Neural crest cell (in vitro differentiated cells): Measurements from ENCODE around the gene INAFM2. TPM values are rescaled to one million over a fixed set of nuclear protein-coding genes. Genes with fewer than 3 reads are reported as not detected.

Source experiments
- DNase-seq: peaks from one replicate; pipeline ENCODE4 v3.0.0; 2021; ENCODE audit warnings: low read depth, mixed read lengths, low spot score
- H3K27ac Mint-ChIP-seq: one replicate; pipeline ENCODE4 v1.8.0; 2021; ENCODE audit warnings: mild to moderate bottlenecking, mixed read lengths; ENCODE audit not compliant: unreplicated experiment
- H3K27me3 Mint-ChIP-seq: 2 replicates; pipeline ENCODE4 v1.8.0; 2021; ENCODE audit warnings: low read depth, mild to moderate bottlenecking, mixed read lengths
- H3K36me3 Mint-ChIP-seq: 2 replicates; pipeline ENCODE4 v1.8.0; 2021; ENCODE audit warnings: low read depth, mild to moderate bottlenecking, mixed read lengths
- H3K4me1 Mint-ChIP-seq: 2 replicates; pipeline ENCODE4 v1.8.0; 2021; ENCODE audit warnings: mixed read lengths
- H3K4me3 Mint-ChIP-seq: one replicate; pipeline ENCODE4 v1.8.0; 2021; ENCODE audit warnings: mild to moderate bottlenecking, mixed read lengths
- H3K9me3 Mint-ChIP-seq: 2 replicates; pipeline ENCODE4 v1.8.0; 2021; ENCODE audit warnings: mixed read lengths
- total RNA-seq: library from RNA; stranded (reverse); gene quantifications from 2 replicates; pipeline ENCODE4 v1.2.1, GENCODE V29; 2021
- TF ChIP-seq, protein P1 (sequence below): fragments of 200-600 bp; sonication (generic); conservative IDR thresholded peaks from 2 replicates; pipeline ENCODE4 v1.5.0; 2021; ENCODE audit warnings: antibody characterized with exemption, mild to moderate bottlenecking

INAFM2 gene
- total RNA-seq, 1 donor from 2014 or later = 27.5 TPM

DNA sequence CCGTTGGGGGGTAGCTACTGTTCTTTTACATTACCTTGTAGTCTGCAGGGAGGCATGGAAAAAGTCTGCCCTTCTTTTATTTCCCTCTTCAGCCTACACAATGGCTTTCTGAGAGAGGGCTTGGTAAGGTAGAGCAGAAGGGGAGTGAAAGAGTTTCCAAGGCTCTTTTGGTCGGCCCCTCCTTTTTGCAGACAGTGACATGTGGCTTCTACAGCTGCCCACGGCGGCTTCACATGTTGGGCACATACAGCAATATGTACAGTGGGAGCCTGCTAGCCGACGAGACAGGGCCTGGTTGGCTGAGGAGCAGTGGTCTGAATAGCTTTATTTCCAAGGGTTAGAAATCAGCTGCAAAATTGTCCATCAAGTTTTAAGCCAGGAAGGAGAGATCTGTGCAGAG lies 4.0 kb downstream of the INAFM2 start:
- H3K27me3 Mint-ChIP-seq = peaks cover 10% of the 10 kb centered on the region

DNA sequence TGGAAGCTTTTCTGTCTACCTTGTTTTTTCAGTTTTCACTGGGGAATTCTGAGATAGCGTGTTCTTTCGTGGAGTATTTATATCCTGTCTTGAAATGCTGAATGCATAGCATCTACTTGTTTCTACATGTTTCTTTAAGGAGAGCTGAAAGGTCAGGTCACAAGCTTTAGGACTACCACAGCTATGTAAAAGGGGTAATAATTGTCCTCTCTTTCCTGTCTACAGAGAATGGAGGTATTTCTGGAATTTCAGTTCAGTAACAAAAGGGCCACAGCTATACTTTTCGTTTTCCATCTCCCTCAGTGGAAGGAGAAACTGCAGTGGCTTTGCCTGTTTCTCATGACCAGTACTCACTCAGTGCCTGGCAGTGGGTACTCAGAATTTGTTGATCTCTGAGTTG lies 4.7 kb downstream of the INAFM2 start:
- no peak for DNase-seq
- Mint-ChIP-seq H3K4me1 (peaks cover 59% of the 10 kb centered on the region), H3K27me3 (peaks cover 5% of the 10 kb centered on the region), H3K9me3 (no peaks in the 10 kb centered on the region), H3K4me3 (peak overlapping the region; percentile 88), H3K27ac (no peak overlapping the region), H3K36me3 (no peaks in the 10 kb centered on the region)
- TF ChIP-seq, protein P1, sequence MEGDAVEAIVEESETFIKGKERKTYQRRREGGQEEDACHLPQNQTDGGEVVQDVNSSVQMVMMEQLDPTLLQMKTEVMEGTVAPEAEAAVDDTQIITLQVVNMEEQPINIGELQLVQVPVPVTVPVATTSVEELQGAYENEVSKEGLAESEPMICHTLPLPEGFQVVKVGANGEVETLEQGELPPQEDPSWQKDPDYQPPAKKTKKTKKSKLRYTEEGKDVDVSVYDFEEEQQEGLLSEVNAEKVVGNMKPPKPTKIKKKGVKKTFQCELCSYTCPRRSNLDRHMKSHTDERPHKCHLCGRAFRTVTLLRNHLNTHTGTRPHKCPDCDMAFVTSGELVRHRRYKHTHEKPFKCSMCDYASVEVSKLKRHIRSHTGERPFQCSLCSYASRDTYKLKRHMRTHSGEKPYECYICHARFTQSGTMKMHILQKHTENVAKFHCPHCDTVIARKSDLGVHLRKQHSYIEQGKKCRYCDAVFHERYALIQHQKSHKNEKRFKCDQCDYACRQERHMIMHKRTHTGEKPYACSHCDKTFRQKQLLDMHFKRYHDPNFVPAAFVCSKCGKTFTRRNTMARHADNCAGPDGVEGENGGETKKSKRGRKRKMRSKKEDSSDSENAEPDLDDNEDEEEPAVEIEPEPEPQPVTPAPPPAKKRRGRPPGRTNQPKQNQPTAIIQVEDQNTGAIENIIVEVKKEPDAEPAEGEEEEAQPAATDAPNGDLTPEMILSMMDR = no peak

More for the DNA sequence above, 4.0 kb downstream of the INAFM2 start:
- Mint-ChIP-seq H3K36me3 (no peaks in the 10 kb centered on the region), H3K9me3 (no peaks in the 10 kb centered on the region), H3K4me3 (peak overlapping the region; percentile 88), H3K4me1 (peaks cover 61% of the 10 kb centered on the region), H3K27ac (no peak overlapping the region)
- TF ChIP-seq, protein P1 = no peak
- no peak for DNase-seq

DNA sequence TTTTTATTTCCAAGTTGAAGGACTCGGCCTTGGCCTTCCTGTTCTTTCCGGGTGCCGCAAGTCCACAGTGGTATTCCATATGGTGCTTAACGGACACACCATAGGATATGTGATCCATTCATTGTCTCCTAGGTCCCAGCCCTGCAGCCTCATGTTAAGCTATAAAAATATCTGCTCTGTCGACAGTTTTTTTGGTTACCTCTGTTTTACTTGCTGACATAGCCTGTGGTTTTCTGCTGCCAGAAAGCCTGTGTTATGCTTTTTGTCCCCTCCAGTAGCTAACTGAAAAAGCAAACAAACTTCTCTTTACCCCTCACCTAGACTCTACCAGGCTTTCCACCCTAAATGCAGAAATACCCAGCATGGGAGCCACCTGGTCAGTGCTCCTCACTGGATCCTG lies 5.3 kb downstream of the INAFM2 start:
- Mint-ChIP-seq H3K27me3 (peaks cover 3% of the 10 kb centered on the region), H3K36me3 (no peaks in the 10 kb centered on the region), H3K4me1 (peaks cover 58% of the 10 kb centered on the region), H3K4me3 (peak overlapping the region; percentile 17), H3K27ac (no peak overlapping the region), H3K9me3 (no peaks in the 10 kb centered on the region)
- no peak for DNase-seq
- TF ChIP-seq, protein P1 = no peak

DNA sequence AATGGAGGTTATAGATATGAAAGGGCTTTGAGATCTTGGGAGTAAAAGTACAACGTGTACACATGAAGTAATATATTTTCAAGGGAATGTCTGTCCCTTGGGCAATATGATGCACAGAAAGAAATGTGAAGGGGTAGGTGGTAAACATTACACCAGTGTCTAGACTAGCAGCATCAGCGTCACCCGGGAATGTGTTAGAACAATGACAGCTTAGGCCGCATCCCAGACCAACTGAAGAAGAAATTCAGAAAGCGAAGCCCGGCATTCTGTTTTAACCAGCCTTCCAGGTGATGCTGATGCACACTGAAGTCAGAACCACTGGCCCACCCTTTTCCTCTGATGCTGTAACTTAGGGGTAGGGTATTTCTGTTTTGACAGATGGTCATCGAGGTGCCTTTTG lies 6.3 kb downstream of the INAFM2 start:
- Mint-ChIP-seq H3K9me3 (no peaks in the 10 kb centered on the region), H3K4me1 (peaks cover 61% of the 10 kb centered on the region), H3K4me3 (no peak overlapping the region), H3K27ac (no peak overlapping the region), H3K36me3 (no peaks in the 10 kb centered on the region), H3K27me3 (peaks cover 3% of the 10 kb centered on the region)
- no peak for DNase-seq
- TF ChIP-seq, protein P1 = no peak

DNA sequence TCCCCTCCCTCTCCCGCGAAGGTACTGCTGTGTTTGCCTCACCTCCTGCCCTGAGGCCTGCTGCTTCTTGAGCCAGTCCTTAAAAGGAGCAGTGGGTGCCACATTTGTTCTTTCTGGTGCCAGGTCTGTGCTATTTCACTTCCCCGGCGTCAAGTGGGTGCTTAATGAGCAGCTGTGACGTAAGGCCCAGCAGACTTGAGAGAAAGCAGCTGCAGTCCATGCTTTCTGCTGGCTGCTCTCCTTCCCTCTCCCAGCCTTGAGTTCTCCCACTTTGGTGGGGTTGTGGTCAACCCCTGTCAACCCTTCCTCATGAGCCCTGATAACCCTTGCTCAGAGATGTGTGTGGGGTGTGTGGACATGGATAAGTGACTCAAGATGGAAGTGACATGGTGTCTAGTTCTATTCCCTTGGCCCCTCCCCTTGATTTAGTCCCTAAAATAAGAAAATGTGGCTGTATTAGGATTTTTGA lies 6.9 kb downstream of the INAFM2 start:
- Mint-ChIP-seq H3K4me3 (no peak overlapping the region), H3K27ac (peak overlapping the region; percentile 48), H3K9me3 (no peaks in the 10 kb centered on the region), H3K36me3 (no peaks in the 10 kb centered on the region), H3K27me3 (no peaks in the 10 kb centered on the region), H3K4me1 (peaks cover 55% of the 10 kb centered on the region)
- no peak for DNase-seq
- TF ChIP-seq, protein P1 = no peak

DNA sequence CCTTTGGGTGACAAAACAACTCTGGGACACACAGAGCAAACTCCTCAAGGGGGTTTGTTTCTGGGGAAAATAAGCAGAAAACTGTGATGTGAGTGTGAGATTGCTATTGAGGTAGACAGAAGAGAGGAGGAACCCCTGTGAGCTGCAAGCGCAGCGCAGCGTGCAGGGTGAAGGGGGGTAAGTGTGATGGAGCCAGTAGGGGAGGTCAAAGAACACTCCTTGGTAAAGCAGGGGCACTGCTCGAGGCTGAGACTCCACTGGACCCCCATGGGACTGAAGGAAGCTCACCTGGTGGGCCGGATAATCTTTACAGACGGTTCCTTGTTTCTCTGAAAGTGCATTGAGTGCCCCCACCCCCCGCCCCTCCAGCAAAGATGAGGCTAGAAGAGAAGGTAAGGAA lies 7.5 kb downstream of the INAFM2 start:
- H3K27me3 Mint-ChIP-seq = no peaks in the 10 kb centered on the region
- no peaks in the 10 kb centered on the region for H3K36me3 Mint-ChIP-seq
- no peaks in the 10 kb centered on the region for H3K9me3 Mint-ChIP-seq
- peaks cover 52% of the 10 kb centered on the region for H3K4me1 Mint-ChIP-seq
- TF ChIP-seq, protein P1 = no peak
- H3K4me3 Mint-ChIP-seq = no peak overlapping the region
- no peak for DNase-seq
- no peak overlapping the region for H3K27ac Mint-ChIP-seq
